ENCODE data around the gene OR8K3. TPM values are rescaled to one million over a fixed set of nuclear protein-coding genes. Genes with fewer than 3 reads are reported as not detected.

OR8K3 gene
- total and polyA plus RNA-seq, 9 of the 15 experiments (the other 6 are each of a cell fraction or from before 2014, with no cell fraction given) = not detected

DNA sequence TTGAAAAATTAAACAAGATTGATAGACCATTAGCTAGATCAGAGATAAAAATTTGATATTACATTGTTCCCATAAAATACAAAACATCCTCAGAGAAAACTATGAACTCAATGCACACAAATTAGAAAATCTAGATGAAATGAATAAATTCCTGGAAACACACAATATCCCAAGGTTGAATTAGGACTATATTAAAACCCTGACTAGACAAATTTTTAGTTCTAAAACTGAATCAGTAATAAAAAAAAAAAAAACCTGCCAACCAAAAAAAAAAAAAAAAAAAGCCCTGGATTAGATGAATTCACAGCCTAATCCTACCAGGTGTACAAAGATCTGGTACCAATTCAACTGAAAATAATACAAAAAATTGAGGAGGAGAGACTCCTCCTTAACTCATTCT lies 25.3 kb downstream of the OR8K3 start:
- ChIA-PET POLR2A (no interaction called here), CTCF (ENCODE audit: low intra/inter-chr PET ratio) (no interaction called here)
- intact Hi-C loops (cut with micrococcal nuclease) = no loop called here
- TF ChIP-seq, protein P1, sequence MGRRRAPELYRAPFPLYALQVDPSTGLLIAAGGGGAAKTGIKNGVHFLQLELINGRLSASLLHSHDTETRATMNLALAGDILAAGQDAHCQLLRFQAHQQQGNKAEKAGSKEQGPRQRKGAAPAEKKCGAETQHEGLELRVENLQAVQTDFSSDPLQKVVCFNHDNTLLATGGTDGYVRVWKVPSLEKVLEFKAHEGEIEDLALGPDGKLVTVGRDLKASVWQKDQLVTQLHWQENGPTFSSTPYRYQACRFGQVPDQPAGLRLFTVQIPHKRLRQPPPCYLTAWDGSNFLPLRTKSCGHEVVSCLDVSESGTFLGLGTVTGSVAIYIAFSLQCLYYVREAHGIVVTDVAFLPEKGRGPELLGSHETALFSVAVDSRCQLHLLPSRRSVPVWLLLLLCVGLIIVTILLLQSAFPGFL (CRISPR knock-in tag; IDR thresholded peaks at IDR 0.05) = no peak
- TF ChIP-seq, protein P2, sequence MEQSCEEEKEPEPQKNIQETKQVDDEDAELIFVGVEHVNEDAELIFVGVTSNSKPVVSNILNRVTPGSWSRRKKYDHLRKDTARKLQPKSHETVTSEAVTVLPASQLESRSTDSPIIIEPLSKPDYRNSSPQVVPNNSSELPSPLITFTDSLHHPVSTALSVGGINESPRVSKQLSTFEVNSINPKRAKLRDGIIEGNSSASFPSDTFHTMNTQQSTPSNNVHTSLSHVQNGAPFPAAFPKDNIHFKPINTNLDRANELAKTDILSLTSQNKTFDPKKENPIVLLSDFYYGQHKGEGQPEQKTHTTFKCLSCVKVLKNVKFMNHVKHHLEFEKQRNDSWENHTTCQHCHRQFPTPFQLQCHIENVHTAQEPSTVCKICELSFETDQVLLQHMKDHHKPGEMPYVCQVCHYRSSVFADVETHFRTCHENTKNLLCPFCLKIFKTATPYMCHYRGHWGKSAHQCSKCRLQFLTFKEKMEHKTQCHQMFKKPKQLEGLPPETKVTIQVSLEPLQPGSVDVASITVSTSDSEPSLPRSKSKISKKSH (CRISPR knock-in tag; IDR thresholded peaks at IDR 0.05) = no peak
- TF ChIP-seq C11orf30 (IDR thresholded peaks at IDR 0.05; ENCODE audit: low read depth) (peak; percentile 19; the same call in 1 of the 2 replicates), MAFG (tag; conservative IDR thresholded peaks at IDR 0.05) (peak; percentile 21; the same call in 1 of the 2 replicates), FOSL1 (tag; conservative IDR thresholded peaks at IDR 0.05) (no peak), ZNF717 (CRISPR knock-in tag; IDR thresholded peaks at IDR 0.05) (no peak), FOXK2 (conservative IDR thresholded peaks at IDR 0.05 in 1 of 2, IDR thresholded peaks at IDR 0.05 in 1 of 2; ENCODE audit: low read depth in 2 of 2) (no peak), CBX8 (IDR thresholded peaks at IDR 0.05; ENCODE audit: borderline replicate concordance, extremely low read depth, low read depth, low read length, poor library complexity, severe bottlenecking) (no peak), ZNF316 (IDR thresholded peaks at IDR 0.05) (peak; percentile 60), POLR2H (tag; IDR thresholded peaks at IDR 0.05; ENCODE audit: low read depth) (no peak), PURB (CRISPR knock-in tag; IDR thresholded peaks at IDR 0.05; ENCODE audit: low read depth) (no peak), MAFF (IDR thresholded peaks at IDR 0.05; ENCODE audit: low read length) (no peak), SAP30 (IDR thresholded peaks at IDR 0.05; ENCODE audit: borderline replicate concordance, insufficient read depth, low read depth, low read length, poor library complexity, severe bottlenecking) (no peak)
- TF ChIP-seq, protein P3, sequence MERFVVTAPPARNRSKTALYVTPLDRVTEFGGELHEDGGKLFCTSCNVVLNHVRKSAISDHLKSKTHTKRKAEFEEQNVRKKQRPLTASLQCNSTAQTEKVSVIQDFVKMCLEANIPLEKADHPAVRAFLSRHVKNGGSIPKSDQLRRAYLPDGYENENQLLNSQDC (CRISPR knock-in tag; IDR thresholded peaks at IDR 0.05) = no peak
- Histone ChIP-seq H3K4me1 (replicated peaks in 1 of 2; ENCODE audit: control insufficient read depth in 2 of 2, insufficient read depth in 2 of 2, low read length in 2 of 2) (no peaks in the 10 kb centered on the region), H2AFZ (ENCODE audit: low read depth, low read length) (no peak overlapping the region), H3K4me2 (ENCODE audit: insufficient read depth, low read length) (no peak overlapping the region), H3K9me1 (ENCODE audit: control insufficient read depth, insufficient read depth, low read length) (no peaks in the 10 kb centered on the region), H3K9ac (ENCODE audit: insufficient read depth in 1 of 2, low read depth in 2 of 2, low read length in 2 of 2) (no peak overlapping the region), H3K27ac (ENCODE audit: extremely low read depth, low read depth, low read length) (no peak overlapping the region), H3K36me3 (ENCODE audit: control insufficient read depth, insufficient read depth, low read length) (no peaks in the 10 kb centered on the region), H3K9me3 (replicated peaks; ENCODE audit: control insufficient read depth, insufficient read depth, low read depth, low read length) (no peaks in the 10 kb centered on the region), H3K79me2 (ENCODE audit: control insufficient read depth, insufficient read depth, low read length) (no peaks in the 10 kb centered on the region), H3K27me3 (ENCODE audit: control insufficient read depth in 2 of 2, insufficient read depth in 2 of 2, low read length in 2 of 2) (no peaks in the 10 kb centered on the region), H3K4me3 (no peak overlapping the region), H4K20me1 (replicated peaks; ENCODE audit: control insufficient read depth, insufficient read depth, low read length) (no peaks in the 10 kb centered on the region)
- in situ Hi-C loops (cut with MboI) = no loop called here
- DNase-seq (ENCODE audit: extremely low read depth in 1 of 4, low spot score in 3 of 4) (no peak), ATAC-seq (no peak), FAIRE-seq (no peak)
- BruUV-seq (replicated peaks) = no TSS peak
